Ovary (tissue), 3 donors: Measurements from ENCODE around the gene TSHZ3.

Experiments
- EP300 ChIP-seq: sonication (generic); formaldehyde crosslinking; IDR thresholded peaks from one replicate; pipeline ENCODE4 v1.6.1; 2017; ENCODE audit warnings: antibody characterized with exemption
- POLR2A ChIP-seq: fragments of 450-650 bp; IDR thresholded peaks from one replicate; pipeline ENCODE4 v1.6.1; 2017; ENCODE audit warnings: antibody characterized with exemption, mild to moderate bottlenecking, moderate library complexity
- TF ChIP-seq, protein P1 (sequence below), 3 donors: fragments of 450-650 bp in 2 of 3; fragments of 200-600 bp in 1 of 3; IDR thresholded peaks; one replicate each; pipeline versions ENCODE4 v1.5.1 to v1.8.0; 2016 to 2022; ENCODE audit warnings: antibody characterized with exemption in 3 of 3, mild to moderate bottlenecking in 1 of 3
- donor health status: DM: no; HTN: no; CAD: no.

DNA sequence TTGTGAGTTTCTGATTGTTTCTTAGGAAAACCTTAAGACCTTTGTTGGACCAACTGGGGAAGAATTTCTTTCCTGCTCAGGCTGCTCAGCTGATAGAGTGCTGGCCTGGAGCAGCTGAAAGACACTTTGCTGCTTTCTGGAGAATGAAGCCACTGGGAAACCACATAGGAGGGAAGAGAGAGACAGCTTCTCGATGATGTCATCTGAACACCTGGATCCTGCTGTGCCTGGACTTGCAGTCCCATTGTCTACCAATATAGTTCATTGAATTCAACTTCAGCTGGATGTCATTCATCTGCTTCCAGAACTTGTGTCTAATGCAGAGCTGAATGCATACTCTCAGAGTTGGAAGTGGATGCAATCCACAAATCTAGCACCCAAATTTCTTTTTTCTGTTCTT lies 34.3 kb upstream of the TSHZ3 start:
- TF ChIP-seq, protein P1, sequence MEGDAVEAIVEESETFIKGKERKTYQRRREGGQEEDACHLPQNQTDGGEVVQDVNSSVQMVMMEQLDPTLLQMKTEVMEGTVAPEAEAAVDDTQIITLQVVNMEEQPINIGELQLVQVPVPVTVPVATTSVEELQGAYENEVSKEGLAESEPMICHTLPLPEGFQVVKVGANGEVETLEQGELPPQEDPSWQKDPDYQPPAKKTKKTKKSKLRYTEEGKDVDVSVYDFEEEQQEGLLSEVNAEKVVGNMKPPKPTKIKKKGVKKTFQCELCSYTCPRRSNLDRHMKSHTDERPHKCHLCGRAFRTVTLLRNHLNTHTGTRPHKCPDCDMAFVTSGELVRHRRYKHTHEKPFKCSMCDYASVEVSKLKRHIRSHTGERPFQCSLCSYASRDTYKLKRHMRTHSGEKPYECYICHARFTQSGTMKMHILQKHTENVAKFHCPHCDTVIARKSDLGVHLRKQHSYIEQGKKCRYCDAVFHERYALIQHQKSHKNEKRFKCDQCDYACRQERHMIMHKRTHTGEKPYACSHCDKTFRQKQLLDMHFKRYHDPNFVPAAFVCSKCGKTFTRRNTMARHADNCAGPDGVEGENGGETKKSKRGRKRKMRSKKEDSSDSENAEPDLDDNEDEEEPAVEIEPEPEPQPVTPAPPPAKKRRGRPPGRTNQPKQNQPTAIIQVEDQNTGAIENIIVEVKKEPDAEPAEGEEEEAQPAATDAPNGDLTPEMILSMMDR (IDR thresholded peaks at IDR 0.05): no peak
- no peak for TF ChIP-seq EP300
- no peak for TF ChIP-seq POLR2A
